ENCODE data around the gene LRRC26. TPM values are rescaled to one million over a fixed set of nuclear protein-coding genes. Genes with fewer than 3 reads are reported as not detected.
A peak's percentile ranks its signal among the peaks of the same experiment; 100 is the strongest.
"Not testable (repeated sequence)": the region's sequence is repeated elsewhere in the genome, so short reads cannot be mapped to it uniquely, and the experiment has no call there.

LRRC26 gene
- total RNA-seq, 1 experiment from 2014 or later: not detected

DNA sequence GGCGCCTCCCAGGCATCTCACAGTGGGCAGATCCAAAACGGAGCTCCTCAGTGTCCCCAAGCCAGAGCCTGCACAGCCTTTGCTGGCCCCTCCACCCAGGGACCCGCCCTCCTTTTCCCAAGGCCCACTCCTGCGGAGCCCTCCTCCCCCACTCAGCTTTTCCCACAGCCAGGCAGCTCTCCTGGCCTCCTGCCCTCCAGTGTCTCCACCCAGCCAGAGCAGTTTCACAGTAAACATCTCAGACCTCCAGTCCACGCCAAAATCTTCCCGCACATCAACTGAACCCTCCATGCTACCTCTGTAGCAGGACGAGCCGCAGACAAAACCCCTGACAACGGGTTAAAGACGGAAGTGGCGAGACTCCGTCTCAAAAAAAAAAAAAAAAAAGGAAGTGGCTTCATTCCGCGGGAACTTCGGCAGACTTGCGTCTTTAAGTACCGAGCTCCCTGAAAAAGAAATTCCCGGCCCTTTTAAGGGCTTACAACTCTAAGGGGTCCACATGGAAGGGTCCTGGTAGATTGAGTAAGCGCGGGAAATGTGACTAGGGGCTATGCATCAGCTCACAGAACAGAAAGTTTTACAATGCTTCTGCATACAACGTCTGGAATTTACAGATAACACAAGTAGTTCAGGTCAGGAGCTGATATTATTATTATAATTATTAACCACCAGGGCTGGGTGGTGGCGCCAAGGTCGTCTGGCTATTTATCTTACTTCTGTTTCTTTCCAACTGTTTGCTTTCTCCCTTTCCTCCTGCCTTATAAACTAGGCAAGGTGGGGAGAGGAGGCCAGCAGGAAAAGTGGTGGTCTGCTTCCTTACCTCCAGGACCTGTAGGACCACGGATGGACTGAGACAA lies 42.3 kb downstream of the LRRC26 start:
- no TSS peak for BruUV-seq (replicated peaks)
- Mint-ChIP-seq H3K4me1 (ENCODE audit: insufficient read depth, unreplicated experiment) (peaks cover 18% of the 10 kb centered on the region), H3K9me3 (ENCODE audit: unreplicated experiment) (no peaks in the 10 kb centered on the region), H3K27ac (ENCODE audit: low read depth, unreplicated experiment) (peak overlapping the region; percentile 77), H3K36me3 (ENCODE audit: insufficient read depth, unreplicated experiment) (peaks cover 9% of the 10 kb centered on the region), H3K27me3 (ENCODE audit: insufficient read depth, unreplicated experiment) (no peaks in the 10 kb centered on the region), H3K4me3 (ENCODE audit: unreplicated experiment) (peak overlapping the region; percentile 77)
- ChIA-PET POLR2A (interaction anchor here (0.6 to 3.6 kb wide), 15 partner anchors 10 to 480 kb away, joined by 3 to 22 read pairs (median 4); partner anchors contain the start of genes ANAPC2, MAN1B1, NDOR1 and SSNA1), CTCF (interaction anchor here (0.6 to 2.2 kb wide), 7 partner anchors 73 to 361 kb away, joined by 3 to 9 read pairs (median 3); partner anchors contain the start of genes CYSRT1, RNF224 and TPRN)
- TF ChIP-seq, protein P1, sequence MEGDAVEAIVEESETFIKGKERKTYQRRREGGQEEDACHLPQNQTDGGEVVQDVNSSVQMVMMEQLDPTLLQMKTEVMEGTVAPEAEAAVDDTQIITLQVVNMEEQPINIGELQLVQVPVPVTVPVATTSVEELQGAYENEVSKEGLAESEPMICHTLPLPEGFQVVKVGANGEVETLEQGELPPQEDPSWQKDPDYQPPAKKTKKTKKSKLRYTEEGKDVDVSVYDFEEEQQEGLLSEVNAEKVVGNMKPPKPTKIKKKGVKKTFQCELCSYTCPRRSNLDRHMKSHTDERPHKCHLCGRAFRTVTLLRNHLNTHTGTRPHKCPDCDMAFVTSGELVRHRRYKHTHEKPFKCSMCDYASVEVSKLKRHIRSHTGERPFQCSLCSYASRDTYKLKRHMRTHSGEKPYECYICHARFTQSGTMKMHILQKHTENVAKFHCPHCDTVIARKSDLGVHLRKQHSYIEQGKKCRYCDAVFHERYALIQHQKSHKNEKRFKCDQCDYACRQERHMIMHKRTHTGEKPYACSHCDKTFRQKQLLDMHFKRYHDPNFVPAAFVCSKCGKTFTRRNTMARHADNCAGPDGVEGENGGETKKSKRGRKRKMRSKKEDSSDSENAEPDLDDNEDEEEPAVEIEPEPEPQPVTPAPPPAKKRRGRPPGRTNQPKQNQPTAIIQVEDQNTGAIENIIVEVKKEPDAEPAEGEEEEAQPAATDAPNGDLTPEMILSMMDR (IDR thresholded peaks at IDR 0.05; ENCODE audit: unreplicated experiment): no peak
- intact Hi-C loops (cut with micrococcal nuclease): no loop called here
- DNase-seq (ENCODE audit: unreplicated experiment): no peak

DNA sequence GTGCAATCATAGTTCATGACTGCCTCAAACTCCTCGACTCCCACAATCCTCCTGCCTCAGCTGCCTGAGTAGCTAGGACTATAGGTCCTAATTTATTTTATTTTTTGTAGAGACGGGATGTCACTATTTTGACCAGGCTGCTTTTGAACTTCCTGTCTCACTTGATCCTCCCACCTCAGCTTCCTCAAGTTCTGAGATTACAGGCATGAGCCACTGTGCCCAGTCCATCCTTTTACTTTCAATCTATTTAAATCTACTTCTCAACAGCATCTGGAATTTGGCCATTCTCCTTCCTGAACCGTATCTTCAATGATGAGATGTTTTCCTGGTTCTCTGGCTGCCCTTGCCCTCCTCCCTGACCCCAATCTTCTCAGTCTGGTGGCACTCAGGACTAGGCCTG lies 43.1 kb downstream of the LRRC26 start:
- BruUV-seq (replicated peaks): no TSS peak
- no peak for DNase-seq (ENCODE audit: unreplicated experiment)
- Mint-ChIP-seq H3K9me3 (ENCODE audit: unreplicated experiment) (no peaks in the 10 kb centered on the region), H3K4me3 (ENCODE audit: unreplicated experiment) (peak overlapping the region; percentile 77), H3K36me3 (ENCODE audit: insufficient read depth, unreplicated experiment) (peaks cover 9% of the 10 kb centered on the region), H3K27ac (ENCODE audit: low read depth, unreplicated experiment) (peak overlapping the region; percentile 77), H3K4me1 (ENCODE audit: insufficient read depth, unreplicated experiment) (peaks cover 24% of the 10 kb centered on the region), H3K27me3 (ENCODE audit: insufficient read depth, unreplicated experiment) (no peaks in the 10 kb centered on the region)
- ChIA-PET POLR2A (interaction anchor here (1.4 to 3.6 kb wide), 8 partner anchors 12 to 114 kb away, joined by 3 to 22 read pairs (median 6); partner anchors contain the start of genes ANAPC2, NDOR1, SSNA1 and TMEM203), CTCF (interaction anchor here (0.7 to 2.2 kb wide), 6 partner anchors 12 to 360 kb away, joined by 3 to 9 read pairs (median 4); partner anchors contain the start of genes RNF224 and TPRN)
- intact Hi-C loops (cut with micrococcal nuclease): no loop called here
- TF ChIP-seq, protein P1 (IDR thresholded peaks at IDR 0.05; ENCODE audit: unreplicated experiment): no peak

DNA sequence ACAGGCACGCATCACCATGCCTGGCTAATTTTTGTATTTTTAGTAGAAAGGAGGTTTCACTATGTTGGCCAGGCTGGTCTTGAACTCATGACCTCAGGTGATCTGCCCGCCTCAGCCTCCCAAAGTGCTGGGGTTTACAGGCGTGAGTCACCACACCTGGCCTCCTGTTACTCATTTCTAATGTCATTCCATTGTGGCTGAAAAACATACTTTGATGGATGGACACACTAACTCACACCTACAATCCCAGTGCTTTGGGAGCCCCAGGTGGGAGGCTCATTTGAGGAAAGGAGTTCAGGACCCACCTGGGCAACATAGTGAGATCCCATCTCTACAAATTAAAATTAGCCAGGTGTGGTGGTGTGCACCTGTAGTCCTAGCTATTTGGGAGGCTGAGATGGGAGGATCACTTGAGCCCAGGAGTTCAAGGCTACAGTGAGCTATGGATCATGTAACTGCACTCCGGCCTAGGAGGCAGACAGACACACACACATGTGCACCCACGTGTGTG lies 45.8 kb downstream of the LRRC26 start:
- H3K9me3 Mint-ChIP-seq (ENCODE audit: unreplicated experiment); BruUV-seq (replicated peaks); H3K4me3 Mint-ChIP-seq (ENCODE audit: unreplicated experiment); H3K36me3 Mint-ChIP-seq (ENCODE audit: insufficient read depth, unreplicated experiment); intact Hi-C loops (cut with micrococcal nuclease); DNase-seq (ENCODE audit: unreplicated experiment); H3K27ac Mint-ChIP-seq (ENCODE audit: low read depth, unreplicated experiment); H3K27me3 Mint-ChIP-seq (ENCODE audit: insufficient read depth, unreplicated experiment): not testable (repeated sequence)
- ChIA-PET CTCF (interaction anchor here (0.7 to 0.9 kb wide), 2 partner anchors 80 to 103 kb away, joined by 3 read pairs; no protein-coding TSS in a partner anchor), POLR2A (interaction anchor here (1.6 kb wide), 1 partner anchor 65 kb away, joined by 4 read pairs; the partner anchor contains the start of gene SSNA1)
- peaks cover 24% of the 10 kb centered on the region for H3K4me1 Mint-ChIP-seq (ENCODE audit: insufficient read depth, unreplicated experiment)

DNA sequence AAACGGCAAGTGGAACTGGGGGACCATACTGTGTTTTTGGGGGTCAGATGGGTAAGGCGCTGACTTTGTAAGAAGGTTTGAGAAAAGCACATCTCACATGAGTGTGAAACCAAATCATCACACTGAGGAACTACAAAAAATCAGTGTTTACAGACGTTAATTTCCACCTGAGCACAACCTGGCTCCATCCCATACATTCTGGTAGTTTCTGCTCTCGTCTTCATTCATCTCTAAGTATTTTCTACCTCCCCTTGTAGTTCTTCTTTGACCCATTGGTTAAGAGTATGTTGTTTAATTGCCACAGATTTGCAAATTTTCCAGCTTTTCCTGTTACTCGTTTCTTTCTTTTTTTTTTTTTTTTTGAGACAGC lies 46.4 kb downstream of the LRRC26 start:
- intact Hi-C loops (cut with micrococcal nuclease): no loop called here
- Mint-ChIP-seq H3K4me3 (ENCODE audit: unreplicated experiment) (no peak overlapping the region), H3K36me3 (ENCODE audit: insufficient read depth, unreplicated experiment) (peaks cover 4% of the 10 kb centered on the region), H3K4me1 (ENCODE audit: insufficient read depth, unreplicated experiment) (peaks cover 23% of the 10 kb centered on the region), H3K27ac (ENCODE audit: low read depth, unreplicated experiment) (no peak overlapping the region), H3K9me3 (ENCODE audit: unreplicated experiment) (no peaks in the 10 kb centered on the region), H3K27me3 (ENCODE audit: insufficient read depth, unreplicated experiment) (no peaks in the 10 kb centered on the region)
- DNase-seq (ENCODE audit: unreplicated experiment): no peak
- ChIA-PET CTCF (interaction anchor here (0.7 to 0.9 kb wide), 2 partner anchors 79 to 103 kb away, joined by 3 read pairs; no protein-coding TSS in a partner anchor), POLR2A (interaction anchor here (1.6 kb wide), 1 partner anchor 65 kb away, joined by 4 read pairs; the partner anchor contains the start of gene SSNA1)
- no TSS peak for BruUV-seq (replicated peaks)
- TF ChIP-seq, protein P1 (IDR thresholded peaks at IDR 0.05; ENCODE audit: unreplicated experiment): no peak

DNA sequence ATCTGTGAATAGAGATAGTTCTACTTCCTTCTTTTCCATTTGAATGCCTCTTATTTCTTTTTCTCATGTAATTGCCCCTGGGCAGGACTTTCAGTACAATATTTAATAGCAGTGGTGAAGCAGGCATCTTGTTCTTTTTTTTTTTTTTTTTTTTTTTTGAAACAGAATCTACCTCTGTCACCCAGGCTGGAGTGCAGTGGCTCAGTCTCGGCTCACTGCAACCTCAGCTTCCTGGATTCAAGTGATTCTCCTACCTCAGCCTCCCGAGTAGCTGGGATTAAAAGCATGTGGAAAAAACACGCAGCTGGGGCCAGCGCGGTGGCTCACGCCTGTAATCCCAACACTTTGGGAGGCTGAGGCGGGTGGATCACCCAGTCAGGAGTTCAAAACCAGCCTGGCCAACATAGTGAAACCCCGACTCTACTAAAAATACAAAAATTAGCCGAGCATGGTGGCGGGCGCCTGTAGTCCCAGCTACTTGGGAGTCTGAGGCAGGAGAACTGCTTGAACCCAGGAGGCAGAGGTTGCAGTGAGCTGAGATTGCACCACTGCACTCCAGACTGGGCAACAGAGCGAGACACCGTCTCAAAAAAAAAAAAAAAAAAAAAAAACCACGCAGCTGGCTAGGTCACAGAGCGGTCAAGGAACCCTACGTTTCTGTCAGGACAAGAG lies 46.9 kb downstream of the LRRC26 start:
- ChIA-PET POLR2A (interaction anchor here (1.0 to 1.6 kb wide), 2 partner anchors 66 to 118 kb away, joined by 3 to 4 read pairs; partner anchors contain the start of genes SSNA1 and TUBB4B), CTCF (interaction anchor here (0.6 to 2.4 kb wide), 3 partner anchors 65 to 458 kb away, joined by 3 to 14 read pairs (median 3); partner anchors contain the start of gene RNF224)
- DNase-seq (ENCODE audit: unreplicated experiment); H3K27me3 Mint-ChIP-seq (ENCODE audit: insufficient read depth, unreplicated experiment); H3K27ac Mint-ChIP-seq (ENCODE audit: low read depth, unreplicated experiment); H3K9me3 Mint-ChIP-seq (ENCODE audit: unreplicated experiment); BruUV-seq (replicated peaks); intact Hi-C loops (cut with micrococcal nuclease); H3K36me3 Mint-ChIP-seq (ENCODE audit: insufficient read depth, unreplicated experiment); H3K4me3 Mint-ChIP-seq (ENCODE audit: unreplicated experiment): not testable (repeated sequence)
- H3K4me1 Mint-ChIP-seq (ENCODE audit: insufficient read depth, unreplicated experiment): peaks cover 18% of the 10 kb centered on the region
